Esophagus muscularis mucosa (tissue), 4 donors: ENCODE measurements around the gene BAHCC1.

Source experiments
- EP300 ChIP-seq: sonication (generic); formaldehyde crosslinking; IDR thresholded peaks from one replicate; pipeline ENCODE4 v1.6.1; 2017; ENCODE audit warnings: antibody characterized with exemption
- POLR2A ChIP-seq: fragments of 450-650 bp; IDR thresholded peaks from one replicate; pipeline ENCODE4 v1.6.1; 2017; ENCODE audit warnings: antibody characterized with exemption, moderate library complexity, mild to moderate bottlenecking, low read depth
- POLR2AphosphoS5 ChIP-seq, 2 donors: sonication (generic); formaldehyde crosslinking; IDR thresholded peaks; one replicate each; pipeline ENCODE4 v1.6.1; 2017; ENCODE audit warnings: antibody characterized with exemption in 2 of 2
- TF ChIP-seq, protein P1 (sequence below), 3 experiments: fragments of 200-600 bp in 2 of 3; fragments of 450-650 bp in 1 of 3; sonication (generic) in 2 of 3; IDR thresholded peaks; one replicate each; pipeline ENCODE4 v1.5.1; 2017 to 2019; ENCODE audit warnings: antibody characterized with exemption in 3 of 3, mild to moderate bottlenecking in 2 of 3, moderate library complexity in 1 of 3

DNA sequence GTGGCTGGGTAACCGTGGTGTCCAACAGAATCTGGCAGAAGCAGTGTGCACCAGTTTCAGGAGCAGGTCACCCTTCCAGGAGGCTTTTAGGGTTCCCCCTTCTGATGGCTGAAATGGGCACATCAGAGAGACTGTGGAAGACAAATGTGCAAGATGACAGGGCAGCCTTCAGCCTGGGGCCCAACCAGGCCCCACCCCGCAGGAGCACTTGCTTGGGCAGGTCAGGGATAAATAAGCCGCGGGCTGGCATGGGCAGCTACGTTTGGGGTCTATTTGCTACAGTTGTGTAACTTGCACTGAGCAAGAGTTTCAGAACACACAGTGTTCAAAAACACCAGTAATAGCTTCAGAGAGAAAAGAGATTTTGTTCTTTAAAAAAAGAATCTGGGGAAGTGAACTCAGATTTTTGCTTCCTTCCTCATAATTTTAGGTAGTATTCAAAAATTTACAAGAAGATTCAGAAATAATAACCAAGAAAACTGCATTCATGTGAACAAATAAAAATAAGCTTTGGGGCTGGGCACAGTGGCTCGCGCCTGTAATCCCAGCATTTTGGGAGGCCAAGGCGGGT is 44.9 kb upstream of the BAHCC1 start:
- TF ChIP-seq, protein P1, sequence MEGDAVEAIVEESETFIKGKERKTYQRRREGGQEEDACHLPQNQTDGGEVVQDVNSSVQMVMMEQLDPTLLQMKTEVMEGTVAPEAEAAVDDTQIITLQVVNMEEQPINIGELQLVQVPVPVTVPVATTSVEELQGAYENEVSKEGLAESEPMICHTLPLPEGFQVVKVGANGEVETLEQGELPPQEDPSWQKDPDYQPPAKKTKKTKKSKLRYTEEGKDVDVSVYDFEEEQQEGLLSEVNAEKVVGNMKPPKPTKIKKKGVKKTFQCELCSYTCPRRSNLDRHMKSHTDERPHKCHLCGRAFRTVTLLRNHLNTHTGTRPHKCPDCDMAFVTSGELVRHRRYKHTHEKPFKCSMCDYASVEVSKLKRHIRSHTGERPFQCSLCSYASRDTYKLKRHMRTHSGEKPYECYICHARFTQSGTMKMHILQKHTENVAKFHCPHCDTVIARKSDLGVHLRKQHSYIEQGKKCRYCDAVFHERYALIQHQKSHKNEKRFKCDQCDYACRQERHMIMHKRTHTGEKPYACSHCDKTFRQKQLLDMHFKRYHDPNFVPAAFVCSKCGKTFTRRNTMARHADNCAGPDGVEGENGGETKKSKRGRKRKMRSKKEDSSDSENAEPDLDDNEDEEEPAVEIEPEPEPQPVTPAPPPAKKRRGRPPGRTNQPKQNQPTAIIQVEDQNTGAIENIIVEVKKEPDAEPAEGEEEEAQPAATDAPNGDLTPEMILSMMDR (IDR thresholded peaks at IDR 0.05), result no peak
- no peak for TF ChIP-seq EP300
- TF ChIP-seq POLR2A, result no peak
- no peak for TF ChIP-seq POLR2AphosphoS5 (IDR thresholded peaks at IDR 0.05)
